SK-N-SH (cell line): ENCODE measurements around the gene DCLK1. TPM values are rescaled to one million over a fixed set of nuclear protein-coding genes. Genes with fewer than 3 reads are reported as not detected.

Experiments
- CTCF ChIA-PET: fragments of 300-600, 350-600 bp; formaldehyde crosslinking; extraction: SDS; loops from one replicate; lab custom pipeline; 2021; lab: Yijun Ruan, JAX
- POLR2A ChIA-PET: fragments of 350-600 bp; sonication (Branson Sonifier 250); formaldehyde crosslinking; extraction: SDS; loops from one replicate; lab custom pipeline; 2020; ENCODE audit warnings: antibody characterized with exemption, inconsistent platforms; lab: Yijun Ruan, JAX
- DNase-seq: peaks from one replicate; pipeline ENCODE4 v3.0.0; 2012
- H2AFZ ChIP-seq: fragments of 200-600 bp; sonication (generic); 2 replicates; pipeline ENCODE4 v1.8.1; 2016; ENCODE audit warnings: antibody characterized with exemption, mild to moderate bottlenecking, low read depth
- H3F3A ChIP-seq: fragments of 200-600 bp; sonication (generic); replicated peaks from 2 replicates; pipeline ENCODE3; 2016; ENCODE audit warnings: antibody characterized with exemption, mild to moderate bottlenecking; ENCODE audit not compliant: insufficient read depth
- H3K27ac ChIP-seq, 2 experiments: fragments of 200-500 bp in 1 of 2; fragments of 200-600 bp in 1 of 2; sonication (Bioruptor generic) in 1 of 2; sonication (generic), shearing (Covaris generic) in 1 of 2; 2 replicates each; pipeline versions ENCODE4 v1.5.1 to v1.6.1; 2014 to 2016; ENCODE audit warnings: low read depth in 2 of 2, inconsistent platforms in 1 of 2, low read length in 1 of 2, mild to moderate bottlenecking in 1 of 2, mixed read lengths in 1 of 2
- H3K27me3 ChIP-seq: fragments of 200-600 bp; sonication (generic), shearing (Covaris generic); 2 replicates; pipeline ENCODE4 v1.6.1; 2016; ENCODE audit warnings: mixed run types; ENCODE audit not compliant: insufficient read depth
- H3K36me3 ChIP-seq, 2 experiments: fragments of 200-500 bp in 1 of 2; fragments of 200-600 bp in 1 of 2; sonication (Bioruptor generic) in 1 of 2; sonication (generic) in 1 of 2; replicated peaks in 1 of 2; 2 replicates each; pipeline versions ENCODE3 to v1.5.1; 2014 to 2016; ENCODE audit warnings: low read length in 1 of 2, mild to moderate bottlenecking in 1 of 2; ENCODE audit not compliant: insufficient read depth in 2 of 2, control insufficient read depth in 1 of 2
- H3K4me1 ChIP-seq, 2 experiments: fragments of 200-500 bp in 1 of 2; fragments of 200-600 bp in 1 of 2; sonication (Bioruptor generic) in 1 of 2; sonication (generic), shearing (Covaris generic) in 1 of 2; 2 replicates each; pipeline versions ENCODE4 v1.5.1 to v1.6.1; 2014 to 2016; ENCODE audit warnings: low read depth in 1 of 2, low read length in 1 of 2, mixed run types in 1 of 2; ENCODE audit not compliant: insufficient read depth in 2 of 2, control insufficient read depth in 1 of 2
- H3K4me2 ChIP-seq: fragments of 200-600 bp; sonication (generic), shearing (Covaris generic); 2 replicates; pipeline ENCODE4 v1.6.1; 2017; ENCODE audit warnings: mixed run types
- H3K4me3 ChIP-seq, 2 experiments: fragments of 200-500 bp in 1 of 2; fragments of 200-600 bp in 1 of 2; sonication (Bioruptor generic) in 1 of 2; sonication (generic), shearing (Covaris generic) in 1 of 2; 2 replicates each; pipeline versions ENCODE4 v1.5.1 to v1.8.1; 2014 to 2016; ENCODE audit warnings: low read depth in 2 of 2, inconsistent platforms in 1 of 2, low read length in 1 of 2, mild to moderate bottlenecking in 1 of 2, mixed read lengths in 1 of 2, moderate library complexity in 1 of 2
- H3K79me2 ChIP-seq: fragments of 200-600 bp; sonication (generic); 2 replicates; pipeline ENCODE4 v1.8.1; 2017; ENCODE audit warnings: mild to moderate bottlenecking; ENCODE audit not compliant: insufficient read depth
- H3K9ac ChIP-seq: fragments of 200-600 bp; sonication (generic); 2 replicates; pipeline ENCODE4 v1.6.1; 2017; ENCODE audit warnings: mixed run types
- H3K9me2 ChIP-seq: fragments of 200-600 bp; sonication (generic); 2 replicates; pipeline ENCODE4 v1.6.1; 2017; ENCODE audit warnings: mixed run types
- H3K9me3 ChIP-seq: fragments of 200-600 bp; sonication (generic); 2 replicates; pipeline ENCODE4 v1.6.1; 2017; ENCODE audit warnings: mixed run types, mild to moderate bottlenecking, moderate library complexity
- H4K20me1 ChIP-seq: fragments of 200-600 bp; sonication (generic); 2 replicates; pipeline ENCODE4 v1.6.1; 2017; ENCODE audit warnings: mild to moderate bottlenecking, mixed run types; ENCODE audit not compliant: insufficient read depth
- CHD2 ChIP-seq: fragments of 150-350 bp; IDR thresholded peaks from 2 replicates; pipeline ENCODE4 v1.6.1; 2018; ENCODE audit warnings: low read length; ENCODE audit not compliant: partially characterized antibody
- EP300 ChIP-seq, 2 experiments: IDR thresholded peaks; 2 replicates each; pipeline versions ENCODE4 v1.4.0 to v1.6.1; 2012; ENCODE audit warnings: borderline replicate concordance in 1 of 2, low read depth in 1 of 2, low read length in 1 of 2
- FOSL2 ChIP-seq: IDR thresholded peaks from 2 replicates; pipeline ENCODE4 v1.4.0; 2012; ENCODE audit warnings: low read depth, mild to moderate bottlenecking, moderate library complexity, borderline replicate concordance
- FOXJ3 ChIP-seq: sonication (generic); formaldehyde crosslinking; IDR thresholded peaks from 2 replicates; pipeline ENCODE4 v1.5.1; 2020; ENCODE audit warnings: mild to moderate bottlenecking, missing genetic modification reagents
- GABPA ChIP-seq: IDR thresholded peaks from 2 replicates; pipeline ENCODE4 v1.4.0; 2012; ENCODE audit warnings: low read depth, mild to moderate bottlenecking
- GATA2 ChIP-seq: sonication (generic); formaldehyde crosslinking; IDR thresholded peaks from 2 replicates; pipeline ENCODE4 v1.5.0; 2020; ENCODE audit warnings: mild to moderate bottlenecking, missing genetic modification reagents
- MEF2A ChIP-seq: IDR thresholded peaks from 2 replicates; pipeline ENCODE4 v1.4.0; 2012; ENCODE audit warnings: low read depth, borderline replicate concordance
- MXI1 ChIP-seq: IDR thresholded peaks from 2 replicates; pipeline ENCODE4 v1.6.1; 2012; ENCODE audit warnings: mild to moderate bottlenecking, low read depth, low read length, improper control_type of control experiment
- RAD21 ChIP-seq: IDR thresholded peaks from 2 replicates; pipeline ENCODE4 v1.6.1; 2012; ENCODE audit warnings: mild to moderate bottlenecking, low read length
- RCOR1 ChIP-seq: fragments of 150-350 bp; IDR thresholded peaks from 2 replicates; pipeline ENCODE4 v1.6.1; 2017; ENCODE audit warnings: antibody characterized with exemption, low read length
- RFX5 ChIP-seq: IDR thresholded peaks from 2 replicates; pipeline ENCODE4 v1.6.1; 2012; ENCODE audit warnings: mild to moderate bottlenecking, improper control_type of control experiment, low read length
- RXRA ChIP-seq: IDR thresholded peaks from 2 replicates; pipeline ENCODE4 v1.4.0; 2012; ENCODE audit warnings: low read depth, mild to moderate bottlenecking, borderline replicate concordance
- SMC3 ChIP-seq: IDR thresholded peaks from 2 replicates; pipeline ENCODE4 v1.6.1; 2012; ENCODE audit warnings: low read depth, low read length, improper control_type of control experiment
- TCF12 ChIP-seq: IDR thresholded peaks from 2 replicates; pipeline ENCODE4 v1.4.0; 2012
- TEAD4 ChIP-seq: IDR thresholded peaks from 2 replicates; pipeline ENCODE4 v1.4.0; 2012; ENCODE audit warnings: mild to moderate bottlenecking, borderline replicate concordance; ENCODE audit not compliant: insufficient read depth
- YY1 ChIP-seq: IDR thresholded peaks from 2 replicates; pipeline ENCODE4 v1.4.0; 2012; ENCODE audit warnings: low read depth, mild to moderate bottlenecking
- WGBS: methylation state at CpG from one replicate; pipeline ENCODE4 v1.1.6; 2017; ENCODE audit warnings: low lambda C conversion rate; 5-methylcytosine and 5-hydroxymethylcytosine counted together
- polyA plus RNA-seq, 3 experiments: library from polyadenylated mRNA; depleted of rRNA; stranded (reverse); fragments of >200 nt; gene quantifications; 2 replicates each; pipeline ENCODE4 v1.2.3, GENCODE V29; 2012

Gene DCLK1
- polyA plus RNA-seq, 1 of the 3 experiments (the other 2 are of a cell fraction) = 1.1 TPM

- ChIA-PET CTCF (interaction anchor here (0.6 to 3.4 kb wide), 3 partner anchors 89 to 287 kb away, joined by 3 to 12 read pairs (median 3); no protein-coding TSS in a partner anchor), POLR2A (no interaction called here)
- DNase-seq = no peak
- Histone ChIP-seq H3K27me3 (no peaks in the 10 kb centered on the region), H3K9me3 (no peaks in the 10 kb centered on the region), H3F3A (no peaks in the 10 kb centered on the region), H2AFZ (no peak overlapping the region), H3K4me3 (no peak overlapping the region), H3K27ac (peak overlapping the region in 1 of 2 experiments; percentile 67; a peak in 2 of 4 replicates), H3K79me2 (no peaks in the 10 kb centered on the region), H3K4me2 (peak overlapping the region; percentile 49; the same call in 1 of the 2 replicates), H4K20me1 (no peaks in the 10 kb centered on the region), H3K36me3 (no peaks in the 10 kb centered on the region), H3K9ac (no peak overlapping the region), H3K4me1 (peaks cover 6 to 24% of the 10 kb centered on the region in 2 experiments; a peak in 3 of 4 replicates), H3K9me2 (no peaks in the 10 kb centered on the region)
- WGBS = 88% methylated on average over 13 of the region's 19 CpGs
- TF ChIP-seq CHD2 = no peak
- no peak for TF ChIP-seq TEAD4
- no peak for TF ChIP-seq EP300 (IDR thresholded peaks at IDR 0.05; ENCODE audit: borderline replicate concordance in 1 of 2, low read depth in 1 of 2, low read length in 1 of 2)
- TF ChIP-seq RAD21 = no peak
- no peak for TF ChIP-seq FOXJ3
- TF ChIP-seq TCF12 = no peak
- TF ChIP-seq SMC3 = no peak
- TF ChIP-seq GABPA = no peak
- no peak for TF ChIP-seq RXRA
- no peak for TF ChIP-seq FOSL2
Observed at GRCh38 chr13:35987572-35988513, 143.3 kb downstream of the DCLK1 start.

- Histone ChIP-seq H2AFZ (no peak overlapping the region), H3K4me1 (peaks cover 6 to 24% of the 10 kb centered on the region in 2 experiments; a peak in 3 of 4 replicates), H3K79me2 (no peaks in the 10 kb centered on the region), H3K4me3 (no peak overlapping the region), H4K20me1 (no peaks in the 10 kb centered on the region), H3K4me2 (no peak overlapping the region), H3K9me2 (no peaks in the 10 kb centered on the region)
- WGBS = 65% methylated on average over 10 of the region's 10 CpGs
- ChIA-PET CTCF (interaction anchor here (1.2 kb wide), 1 partner anchor 290 kb away, joined by 4 read pairs; no protein-coding TSS in a partner anchor), POLR2A (no interaction called here)
- DNase-seq = peak; percentile 85
- TF ChIP-seq MEF2A = no peak
- TF ChIP-seq GATA2 = peak; percentile 56
- peak; percentile 90 for TF ChIP-seq MXI1
- TF ChIP-seq FOXJ3 = peak; percentile 87
- TF ChIP-seq FOSL2 = no peak
- peak; percentile 16 for TF ChIP-seq CHD2
- TF ChIP-seq YY1 = no peak
- peak; percentile 36; the same call in 1 of the 2 replicates for TF ChIP-seq RCOR1
- peak; percentile 35; the same call in 1 of the 2 replicates for TF ChIP-seq RFX5
- TF ChIP-seq, all 33 proteins: peak for 6
- Histone ChIP-seq H3K27me3 (no peaks in the 10 kb centered on the region), H3K27ac (peak overlapping the region in 1 of 2 experiments; percentile 62; a peak in 2 of 4 replicates), H3K9me3 (no peaks in the 10 kb centered on the region), H3K9ac (no peak overlapping the region), H3F3A (peaks cover 2% of the 10 kb centered on the region), H3K36me3 (no peaks in the 10 kb centered on the region)
Observed at GRCh38 chr13:35984776-35985453, 146.3 kb downstream of the DCLK1 start.
